ENCODE data around the gene TPRG1.

TPRG1 gene

DNA sequence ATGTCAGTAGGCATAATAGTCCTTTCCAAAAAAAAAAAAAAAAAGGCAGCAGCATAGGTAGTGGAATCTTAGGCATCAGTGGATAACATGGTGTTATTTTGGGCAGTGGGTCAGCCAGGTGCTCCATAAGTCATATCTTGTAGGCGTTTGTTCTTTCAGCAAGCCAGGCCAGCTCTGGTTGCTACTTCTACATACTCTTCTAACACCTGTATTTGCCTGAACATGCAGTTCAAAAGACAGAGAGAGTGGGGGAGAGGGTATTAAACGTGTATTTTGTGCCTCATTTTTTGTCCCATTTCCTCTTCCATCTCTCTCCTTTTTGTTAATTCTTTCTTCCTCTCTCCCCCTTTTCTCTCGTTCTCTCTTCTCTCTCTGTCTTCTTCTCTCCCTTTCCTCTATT lies 110.4 kb downstream of the TPRG1 start:
- no peak for DNase-seq (ENCODE audit: low spot score)

DNA sequence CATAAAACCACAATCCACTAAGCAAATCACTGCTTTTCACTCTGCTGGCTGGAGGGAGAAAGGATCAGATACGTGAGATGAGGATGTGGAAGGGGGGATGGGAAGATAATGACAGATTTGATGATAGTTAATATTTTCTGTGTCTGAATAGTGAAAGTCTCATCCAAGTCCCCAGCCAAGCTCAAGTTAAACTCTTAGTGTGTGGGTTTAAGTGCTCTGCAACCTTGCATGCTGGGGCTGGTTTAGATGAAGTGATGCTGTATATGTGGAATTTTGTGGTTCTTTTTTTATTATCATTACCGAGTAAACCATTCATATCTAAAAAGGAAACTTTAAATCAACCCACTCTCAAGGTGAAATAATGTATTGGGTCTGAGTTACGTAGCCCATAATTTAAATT lies 111.0 kb downstream of the TPRG1 start:
- no peak for DNase-seq (ENCODE audit: low spot score)

GRCh38 chr3:189286188-189286587 lies 114.4 kb downstream of the TPRG1 start:
- no peak for DNase-seq (ENCODE audit: low spot score)

DNA sequence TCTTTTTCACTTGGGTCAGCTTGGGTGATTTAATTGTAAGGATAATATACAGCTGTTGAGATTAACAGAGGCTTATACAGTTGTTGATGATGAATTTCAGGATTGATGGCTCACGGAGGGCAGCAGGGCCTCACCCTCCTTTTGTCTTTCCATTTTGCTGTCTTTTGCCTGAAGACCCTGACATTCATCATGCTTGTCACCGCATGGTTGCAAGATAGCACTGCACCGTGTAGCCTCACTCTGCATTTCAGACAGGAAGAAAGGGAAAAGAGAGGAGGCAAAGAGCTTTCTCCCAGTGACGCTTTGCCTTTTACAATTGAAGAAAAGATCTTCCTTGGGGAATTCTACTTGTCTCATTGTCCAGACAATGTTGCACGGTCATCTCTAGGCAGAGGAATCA lies 115.1 kb downstream of the TPRG1 start:
- DNase-seq (ENCODE audit: low spot score) = no peak

DNA sequence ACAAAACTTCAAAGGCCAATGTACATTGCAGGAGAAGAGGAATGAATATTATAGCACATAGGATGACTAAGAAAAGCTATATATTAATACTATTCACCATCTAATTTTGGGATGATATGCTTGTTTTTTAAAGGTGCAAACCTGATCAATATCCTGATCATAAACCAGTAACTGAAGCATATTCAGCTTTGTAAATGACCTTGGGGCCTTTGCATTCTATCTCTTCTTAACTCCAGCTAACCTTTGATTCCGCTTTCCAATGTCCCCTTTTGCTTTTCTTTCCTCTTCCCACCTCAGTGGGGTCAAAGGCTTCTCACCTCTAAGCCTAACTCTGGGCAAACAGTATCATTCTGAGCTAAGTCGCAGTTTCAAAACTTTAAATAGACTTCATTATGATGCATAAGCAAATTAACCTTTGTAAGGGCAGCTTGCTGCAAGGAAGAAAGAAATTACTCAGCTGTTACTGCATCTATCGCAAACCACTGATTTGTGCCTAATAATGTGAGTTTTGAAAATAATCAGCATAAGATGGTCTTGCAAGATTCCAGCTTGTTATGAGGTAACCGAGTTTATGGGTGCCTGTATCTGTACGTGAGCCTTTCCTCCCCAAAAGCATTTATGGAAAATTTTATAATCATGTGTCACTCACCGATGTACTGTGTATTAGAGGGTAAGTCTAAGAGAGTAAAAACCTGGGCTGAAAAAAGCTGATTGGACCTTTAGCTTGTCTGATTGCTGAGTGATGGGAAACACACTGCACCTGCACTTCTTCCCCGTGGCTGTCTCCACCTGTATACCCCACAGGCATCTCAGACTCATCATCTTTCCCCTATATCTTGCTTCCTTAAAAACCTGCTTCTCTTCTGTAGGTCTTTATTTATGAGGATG lies 116.8 kb downstream of the TPRG1 start:
- peak; percentile 37 for DNase-seq (ENCODE audit: low spot score)

DNA sequence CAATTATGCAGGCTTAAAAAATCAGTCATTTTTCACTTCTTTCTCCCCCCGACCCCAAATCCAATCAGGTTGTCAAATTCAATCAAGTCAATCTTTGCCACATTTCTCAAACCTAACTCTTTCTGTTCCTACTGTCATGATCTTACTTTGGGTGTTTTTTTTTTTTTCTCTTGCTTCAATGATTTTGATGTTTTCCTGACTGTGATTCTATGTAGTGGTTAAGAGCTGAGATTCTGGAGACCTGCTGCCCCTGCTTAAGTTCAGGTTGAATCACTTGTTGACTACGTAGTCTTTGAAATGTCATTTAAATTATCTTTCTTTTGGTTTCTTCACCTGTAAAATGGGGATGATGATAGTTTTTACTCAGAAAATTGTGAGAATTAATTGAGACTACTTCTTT lies 117.5 kb downstream of the TPRG1 start:
- no peak for DNase-seq (ENCODE audit: low spot score)

- no peak for DNase-seq (ENCODE audit: low spot score)
These were observed 121.1 kb downstream of the TPRG1 start for GRCh38 chr3:189292667-189293484.

GRCh38 chr3:189294649-189295048 lies 122.9 kb downstream of the TPRG1 start:
- no peak for DNase-seq (ENCODE audit: low spot score)

GRCh38 chr3:189295089-189295488 lies 123.3 kb downstream of the TPRG1 start:
- no peak for DNase-seq (ENCODE audit: low spot score)

DNA sequence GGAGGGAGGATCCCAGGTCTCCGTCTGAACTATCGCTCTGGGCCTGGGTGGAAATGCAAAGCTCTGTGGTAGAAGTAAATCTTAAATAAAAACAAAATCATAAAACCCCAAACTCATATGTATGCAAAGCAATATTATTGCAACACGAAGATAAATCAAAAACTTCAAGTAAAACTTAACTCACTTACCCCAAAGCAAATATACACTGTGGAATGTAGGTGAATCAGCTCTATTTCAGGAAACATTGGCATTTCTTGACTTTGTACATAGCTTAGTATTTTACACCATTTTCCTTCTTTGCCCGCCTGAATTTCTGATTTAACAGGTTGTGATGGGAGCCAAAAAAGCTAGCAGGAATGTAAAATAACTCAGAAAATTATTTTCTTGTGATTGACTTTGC lies 126.2 kb downstream of the TPRG1 start:
- no peak for DNase-seq (ENCODE audit: low spot score)

DNA sequence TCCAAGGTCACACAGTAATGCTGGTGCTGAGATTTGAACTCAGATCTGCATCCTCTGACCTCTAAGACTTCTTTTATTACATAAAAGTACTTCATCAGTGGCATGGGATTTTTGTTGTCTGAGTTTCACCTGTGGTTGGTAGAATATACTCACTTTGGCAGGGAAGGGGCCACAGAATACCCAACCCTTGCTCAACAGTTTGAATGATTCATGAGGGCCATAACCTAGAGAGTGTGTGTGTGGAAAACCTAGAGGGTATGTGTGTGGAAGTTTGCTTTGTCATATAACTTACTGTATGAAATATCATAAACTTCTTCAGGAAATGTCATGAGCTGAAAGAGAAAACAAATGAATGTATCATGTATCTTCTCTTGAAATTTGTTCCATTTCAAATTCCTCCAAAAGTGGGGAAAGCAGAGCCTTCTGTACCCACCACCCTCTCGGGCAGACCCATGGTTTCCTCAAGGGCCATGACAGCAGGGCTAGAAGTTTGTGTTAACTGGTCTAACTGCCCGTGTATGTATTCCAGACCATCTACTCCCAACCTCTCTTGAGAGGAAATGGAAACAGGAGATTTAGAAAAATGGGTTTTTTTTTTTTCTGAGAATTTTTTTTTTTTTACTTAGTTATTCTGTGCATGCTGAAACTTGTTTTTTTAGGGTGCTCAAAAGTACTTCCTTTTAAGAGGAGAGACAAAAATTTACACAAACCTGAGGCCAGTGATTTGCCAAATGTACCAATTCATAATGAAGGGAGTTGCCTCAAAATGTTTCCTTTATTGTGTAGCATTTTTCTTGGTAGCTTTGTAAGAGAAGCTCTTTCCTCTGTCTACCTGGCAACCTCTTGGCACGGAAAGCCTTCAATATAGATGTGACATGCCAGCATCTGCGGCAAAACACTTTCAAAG lies 127.0 kb downstream of the TPRG1 start:
- no peak for DNase-seq (ENCODE audit: low spot score)

GRCh38 chr3:189300345-189300744 lies 128.6 kb downstream of the TPRG1 start:
- no peak for DNase-seq (ENCODE audit: low spot score)

GRCh38 chr3:189301479-189301878 lies 129.7 kb downstream of the TPRG1 start:
- DNase-seq (ENCODE audit: low spot score) = no peak

DNA sequence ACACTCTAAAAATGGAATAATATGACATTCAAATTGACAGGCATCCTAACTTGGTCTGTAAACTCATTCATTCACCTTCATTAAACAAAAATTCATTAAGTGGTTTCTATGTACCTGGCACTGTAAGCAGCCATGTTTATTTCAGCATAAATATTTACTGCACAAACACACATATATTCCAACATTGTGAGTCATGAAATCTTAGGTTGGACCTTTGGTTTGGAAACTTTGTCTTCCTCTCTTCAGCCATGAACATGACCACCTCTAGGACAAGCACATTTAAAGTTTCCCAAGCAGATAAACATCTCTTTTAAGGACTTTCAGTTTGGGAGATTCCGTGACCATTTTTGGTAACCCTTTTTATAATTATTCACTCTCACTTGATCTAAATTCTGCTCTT lies 131.8 kb downstream of the TPRG1 start:
- no peak for DNase-seq (ENCODE audit: low spot score)

DNA sequence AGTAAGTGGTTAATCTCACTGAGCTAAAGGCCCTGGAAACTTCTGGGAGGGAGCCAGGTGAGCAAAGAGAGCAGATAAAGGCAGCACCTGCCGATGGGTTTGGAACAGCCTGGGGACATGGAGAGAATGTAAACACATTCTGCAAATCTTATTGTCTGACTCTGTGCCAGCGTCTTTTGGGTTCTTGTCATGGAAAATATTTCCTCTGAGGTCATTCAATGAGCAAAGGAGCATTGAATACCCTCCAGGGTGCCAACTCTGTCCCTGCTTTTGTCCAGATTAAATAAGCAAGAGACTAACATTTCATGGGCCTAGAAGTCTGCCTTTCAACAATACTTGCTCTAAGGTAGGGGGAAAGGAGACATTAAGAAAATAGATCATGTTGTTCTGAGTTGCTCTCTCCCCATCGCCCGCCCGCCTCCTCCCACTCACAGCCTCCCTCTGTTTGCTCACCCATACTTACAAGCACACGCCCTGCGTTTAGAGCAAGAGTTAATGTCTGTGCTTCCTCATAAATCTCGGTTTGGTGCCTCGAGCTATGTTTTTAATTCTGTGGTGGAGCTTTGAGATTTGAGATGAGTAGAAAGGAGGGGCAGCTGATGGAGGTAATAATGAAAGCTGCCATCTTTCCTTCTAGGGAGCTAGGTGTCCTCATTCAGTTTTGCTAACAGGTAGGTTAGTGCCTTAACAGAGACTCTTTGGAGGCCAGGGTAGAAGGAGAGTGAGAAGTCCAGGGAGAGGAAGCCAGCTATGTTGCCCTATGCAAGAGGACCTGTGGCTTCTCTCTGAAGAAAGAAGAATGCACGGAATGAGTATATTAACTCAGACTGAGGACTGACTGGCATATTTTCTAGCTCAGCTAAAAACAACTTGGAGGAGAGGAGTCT lies 132.9 kb downstream of the TPRG1 start:
- no peak for DNase-seq (ENCODE audit: low spot score)

DNA sequence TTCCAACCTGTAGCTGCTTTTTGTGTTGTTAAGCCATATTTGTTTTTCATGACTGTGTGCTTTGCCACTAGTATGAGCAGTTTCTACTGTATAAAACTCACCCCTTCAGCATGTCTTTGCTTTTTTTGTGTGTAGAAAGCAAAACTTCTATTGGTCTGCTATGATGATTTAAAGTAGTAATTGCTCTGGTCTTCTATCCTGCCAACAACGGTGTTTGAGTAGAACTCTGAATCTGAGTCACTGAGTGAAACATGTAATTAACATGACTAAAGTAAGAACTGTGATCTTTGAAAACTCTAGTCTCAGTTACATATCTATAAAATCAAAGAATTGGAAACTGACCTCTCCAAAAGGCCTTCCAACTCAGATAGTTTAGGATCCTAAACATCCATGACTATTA lies 133.6 kb downstream of the TPRG1 start:
- no peak for DNase-seq (ENCODE audit: low spot score)

DNA sequence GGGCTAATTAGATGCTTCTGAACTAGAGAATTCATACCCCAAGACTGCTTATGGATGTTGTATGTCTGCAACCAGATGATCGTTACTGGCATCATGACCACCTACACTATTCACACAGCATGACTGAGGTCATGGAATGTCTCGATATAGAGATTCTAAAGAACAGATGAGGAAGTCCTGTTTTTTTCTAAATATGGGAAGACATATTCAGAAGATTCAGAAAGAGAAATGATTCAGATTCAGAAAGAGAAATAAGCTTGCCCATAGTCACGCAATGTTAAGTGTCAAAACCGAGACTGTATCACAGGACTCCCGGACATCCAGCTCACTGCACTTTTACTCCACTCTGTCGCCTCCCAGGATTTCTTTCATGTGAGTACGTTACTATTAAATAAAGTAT lies 136.2 kb downstream of the TPRG1 start:
- no peak for DNase-seq (ENCODE audit: low spot score)

DNA sequence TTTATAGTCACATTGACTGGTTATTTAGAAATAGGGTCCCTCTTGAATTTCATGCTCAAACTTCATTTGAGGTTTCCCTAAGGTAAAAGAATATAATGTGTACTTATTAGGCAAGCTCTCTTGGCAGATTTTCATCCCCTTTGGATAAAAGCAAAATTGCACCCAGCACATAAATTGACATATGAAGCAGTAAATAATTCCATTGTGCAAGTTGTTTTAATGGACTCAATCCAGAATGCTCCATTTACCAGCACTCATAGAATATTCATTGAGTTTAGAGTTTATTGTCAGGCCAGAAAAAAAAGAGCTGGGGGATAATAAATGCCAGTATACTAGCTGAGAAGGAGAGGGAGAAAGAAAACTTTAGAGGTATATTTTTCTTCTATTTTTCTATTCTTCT lies 136.8 kb downstream of the TPRG1 start:
- DNase-seq (ENCODE audit: low spot score) = no peak

GRCh38 chr3:189309400-189309975 lies 137.7 kb downstream of the TPRG1 start:
- DNase-seq (ENCODE audit: low spot score) = no peak

DNA sequence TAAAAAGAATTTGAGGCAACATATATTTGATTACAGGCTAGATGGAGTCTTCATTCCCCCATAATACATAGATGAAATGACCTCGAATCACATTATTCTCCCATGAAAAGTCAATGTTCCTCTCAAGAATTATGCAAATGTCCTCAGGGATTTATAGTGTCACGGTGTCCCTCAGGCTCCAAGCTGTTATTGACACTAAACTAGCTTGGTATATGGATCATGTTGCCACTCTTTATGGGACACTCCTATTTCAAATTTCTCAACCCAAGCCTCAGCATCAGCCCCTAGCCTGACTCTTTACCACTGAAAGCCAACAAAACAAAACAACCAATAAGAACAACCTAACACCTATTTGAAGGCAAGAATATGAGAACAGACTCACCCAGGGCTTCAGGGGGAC lies 139.8 kb downstream of the TPRG1 start:
- no peak for DNase-seq (ENCODE audit: low spot score)

DNA sequence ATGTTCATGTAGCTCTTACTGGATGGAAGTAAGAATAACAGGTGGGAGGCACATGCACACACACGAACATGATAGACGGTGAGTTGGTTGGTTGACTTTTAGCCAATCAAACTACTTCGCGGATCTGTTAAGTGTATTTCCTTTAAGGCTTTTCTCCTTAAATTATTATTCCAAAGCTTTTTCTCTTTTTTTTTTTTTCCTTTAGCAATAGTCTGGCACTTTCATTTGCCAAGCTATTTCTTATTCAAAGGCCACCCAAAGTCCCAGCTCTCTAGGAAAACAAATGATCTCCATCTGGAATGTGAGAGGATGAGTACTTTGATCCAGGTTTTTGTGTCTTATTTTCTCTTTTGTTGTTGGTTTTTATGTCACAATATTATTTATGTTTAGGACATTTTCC lies 141.1 kb downstream of the TPRG1 start:
- no peak for DNase-seq (ENCODE audit: low spot score)
